ENCODE data around the gene ZNF143.
A peak's percentile ranks its signal among the peaks of the same experiment; 100 is the strongest.

Gene ZNF143

GRCh38 chr11:9461063-9461759 is 399 bp downstream of the ZNF143 start:
- Histone ChIP-seq H3K27me3 (ENCODE audit: control insufficient read depth in 3 of 3, insufficient read depth in 3 of 3, low read depth in 1 of 3, low read length in 3 of 3) (no peaks in the 10 kb centered on the region), H2AK5ac (ENCODE audit: low read depth, low read length) (peak overlapping the region; percentile 84), H3K9me3 (replicated peaks in 1 of 2; ENCODE audit: control insufficient read depth in 2 of 2, insufficient read depth in 1 of 2, low read depth in 1 of 2, low read length in 2 of 2) (no peaks in the 10 kb centered on the region), H3K9ac (ENCODE audit: low read depth, low read length, poor library complexity) (peak overlapping the region; percentile 91), H2BK12ac (ENCODE audit: low read length) (no peak overlapping the region), H3K4me2 (ENCODE audit: insufficient read depth, low read length, poor library complexity, severe bottlenecking) (peak overlapping the region; percentile 40), H4K91ac (ENCODE audit: low read depth, low read length, poor library complexity) (no peak overlapping the region), H3K23ac (ENCODE audit: low read depth, low read length, poor library complexity) (peak overlapping the region; percentile 73), H3K14ac (ENCODE audit: low read length) (peak overlapping the region; percentile 56), H2AFZ (ENCODE audit: low read length) (peak overlapping the region; percentile 82), H3K4ac (ENCODE audit: low read length) (no peak overlapping the region), H3K36me3 (replicated peaks in 1 of 2; ENCODE audit: control insufficient read depth in 2 of 2, insufficient read depth in 2 of 2, low read length in 2 of 2) (no peaks in the 10 kb centered on the region), H3K4me3 (ENCODE audit: low read length in 2 of 2) (peak overlapping the region; percentile 59 to 92), H4K8ac (ENCODE audit: low read depth, low read length) (no peak overlapping the region), H3K4me1 (ENCODE audit: control insufficient read depth in 2 of 2, insufficient read depth in 1 of 2, low read depth in 1 of 2, low read length in 2 of 2) (no peaks in the 10 kb centered on the region), H2BK120ac (ENCODE audit: low read depth, low read length) (no peak overlapping the region), H2BK15ac (ENCODE audit: low read length) (no peak overlapping the region), H3K27ac (replicated peaks; ENCODE audit: low read length) (peak overlapping the region; percentile 100), H3K18ac (ENCODE audit: low read length) (peak overlapping the region; percentile 96), H3K79me1 (ENCODE audit: low read depth, low read length) (peaks cover 4% of the 10 kb centered on the region), H2BK5ac (ENCODE audit: low read length) (peak overlapping the region; percentile 75)
- WGBS, 2 donors (ENCODE audit: extremely low coverage in 2 of 2, insufficient read length in 2 of 2, insufficient replicate concordance in 1 of 2): no CpG with 5 or more reads among the region's 57 CpGs
- DNase-seq (ENCODE audit: low spot score): peak; percentile 83

- Histone ChIP-seq H3K4me2 (ENCODE audit: insufficient read depth, low read length, poor library complexity, severe bottlenecking) (peak overlapping the region; percentile 45), H3K4me3 (ENCODE audit: low read length in 2 of 2) (peak overlapping the region; percentile 55 to 59), H2BK12ac (ENCODE audit: low read length) (no peak overlapping the region), H2AK5ac (ENCODE audit: low read depth, low read length) (no peak overlapping the region), H2AFZ (ENCODE audit: low read length) (peak overlapping the region; percentile 82), H2BK5ac (ENCODE audit: low read length) (no peak overlapping the region), H3K4ac (ENCODE audit: low read length) (no peak overlapping the region), H3K79me1 (ENCODE audit: low read depth, low read length) (peaks cover 4% of the 10 kb centered on the region), H3K27me3 (ENCODE audit: control insufficient read depth in 3 of 3, insufficient read depth in 3 of 3, low read depth in 1 of 3, low read length in 3 of 3) (no peaks in the 10 kb centered on the region), H4K8ac (ENCODE audit: low read depth, low read length) (no peak overlapping the region), H2BK15ac (ENCODE audit: low read length) (no peak overlapping the region), H3K23ac (ENCODE audit: low read depth, low read length, poor library complexity) (no peak overlapping the region), H2BK120ac (ENCODE audit: low read depth, low read length) (no peak overlapping the region), H3K9ac (ENCODE audit: low read depth, low read length, poor library complexity) (no peak overlapping the region), H3K9me3 (replicated peaks in 1 of 2; ENCODE audit: control insufficient read depth in 2 of 2, insufficient read depth in 1 of 2, low read depth in 1 of 2, low read length in 2 of 2) (no peaks in the 10 kb centered on the region), H3K27ac (replicated peaks; ENCODE audit: low read length) (peak overlapping the region; percentile 64), H3K36me3 (replicated peaks in 1 of 2; ENCODE audit: control insufficient read depth in 2 of 2, insufficient read depth in 2 of 2, low read length in 2 of 2) (no peaks in the 10 kb centered on the region), H3K18ac (ENCODE audit: low read length) (no peak overlapping the region), H4K91ac (ENCODE audit: low read depth, low read length, poor library complexity) (no peak overlapping the region), H3K14ac (ENCODE audit: low read length) (no peak overlapping the region), H3K4me1 (ENCODE audit: control insufficient read depth in 2 of 2, insufficient read depth in 1 of 2, low read depth in 1 of 2, low read length in 2 of 2) (no peaks in the 10 kb centered on the region)
- DNase-seq (ENCODE audit: low spot score): no peak
- WGBS, 2 donors (ENCODE audit: extremely low coverage in 2 of 2, insufficient read length in 2 of 2, insufficient replicate concordance in 1 of 2): no CpG with 5 or more reads among the region's 10 CpGs
Measured at GRCh38 chr11:9461760-9462134, 935 bp downstream of the ZNF143 start.

GRCh38 chr11:9462172-9462799 is 1.5 kb downstream of the ZNF143 start:
- Histone ChIP-seq H3K27me3 (ENCODE audit: control insufficient read depth in 3 of 3, insufficient read depth in 3 of 3, low read depth in 1 of 3, low read length in 3 of 3) (no peaks in the 10 kb centered on the region), H3K36me3 (replicated peaks in 1 of 2; ENCODE audit: control insufficient read depth in 2 of 2, insufficient read depth in 2 of 2, low read length in 2 of 2) (no peaks in the 10 kb centered on the region), H2AFZ (ENCODE audit: low read length) (no peak overlapping the region), H2BK15ac (ENCODE audit: low read length) (no peak overlapping the region), H2AK5ac (ENCODE audit: low read depth, low read length) (no peak overlapping the region), H3K4ac (ENCODE audit: low read length) (no peak overlapping the region), H4K8ac (ENCODE audit: low read depth, low read length) (no peak overlapping the region), H3K4me2 (ENCODE audit: insufficient read depth, low read length, poor library complexity, severe bottlenecking) (no peak overlapping the region), H2BK12ac (ENCODE audit: low read length) (no peak overlapping the region), H3K27ac (replicated peaks; ENCODE audit: low read length) (no peak overlapping the region), H4K91ac (ENCODE audit: low read depth, low read length, poor library complexity) (no peak overlapping the region), H3K14ac (ENCODE audit: low read length) (no peak overlapping the region), H3K4me1 (ENCODE audit: control insufficient read depth in 2 of 2, insufficient read depth in 1 of 2, low read depth in 1 of 2, low read length in 2 of 2) (no peaks in the 10 kb centered on the region), H3K23ac (ENCODE audit: low read depth, low read length, poor library complexity) (no peak overlapping the region), H2BK120ac (ENCODE audit: low read depth, low read length) (no peak overlapping the region), H2BK5ac (ENCODE audit: low read length) (no peak overlapping the region), H3K9me3 (replicated peaks in 1 of 2; ENCODE audit: control insufficient read depth in 2 of 2, insufficient read depth in 1 of 2, low read depth in 1 of 2, low read length in 2 of 2) (no peaks in the 10 kb centered on the region), H3K79me1 (ENCODE audit: low read depth, low read length) (peaks cover 4% of the 10 kb centered on the region), H3K9ac (ENCODE audit: low read depth, low read length, poor library complexity) (no peak overlapping the region), H3K4me3 (ENCODE audit: low read length in 2 of 2) (peak overlapping the region in 1 of 2 donors; percentile 59), H3K18ac (ENCODE audit: low read length) (no peak overlapping the region)
- no CpG with 5 or more reads among the region's 16 CpGs for WGBS, 2 donors (ENCODE audit: extremely low coverage in 2 of 2, insufficient read length in 2 of 2, insufficient replicate concordance in 1 of 2)
- no peak for DNase-seq (ENCODE audit: low spot score)

GRCh38 chr11:9462806-9463537 is 2.2 kb downstream of the ZNF143 start:
- Histone ChIP-seq H4K91ac (ENCODE audit: low read depth, low read length, poor library complexity) (no peak overlapping the region), H3K9ac (ENCODE audit: low read depth, low read length, poor library complexity) (no peak overlapping the region), H2AK5ac (ENCODE audit: low read depth, low read length) (no peak overlapping the region), H3K4me2 (ENCODE audit: insufficient read depth, low read length, poor library complexity, severe bottlenecking) (no peak overlapping the region), H3K18ac (ENCODE audit: low read length) (no peak overlapping the region), H2BK5ac (ENCODE audit: low read length) (no peak overlapping the region), H2BK12ac (ENCODE audit: low read length) (no peak overlapping the region), H2BK120ac (ENCODE audit: low read depth, low read length) (no peak overlapping the region), H2AFZ (ENCODE audit: low read length) (no peak overlapping the region), H3K27ac (replicated peaks; ENCODE audit: low read length) (no peak overlapping the region), H3K23ac (ENCODE audit: low read depth, low read length, poor library complexity) (no peak overlapping the region), H3K9me3 (replicated peaks in 1 of 2; ENCODE audit: control insufficient read depth in 2 of 2, insufficient read depth in 1 of 2, low read depth in 1 of 2, low read length in 2 of 2) (no peaks in the 10 kb centered on the region), H3K36me3 (replicated peaks in 1 of 2; ENCODE audit: control insufficient read depth in 2 of 2, insufficient read depth in 2 of 2, low read length in 2 of 2) (no peaks in the 10 kb centered on the region), H3K27me3 (ENCODE audit: control insufficient read depth in 3 of 3, insufficient read depth in 3 of 3, low read depth in 1 of 3, low read length in 3 of 3) (no peaks in the 10 kb centered on the region), H3K4me3 (ENCODE audit: low read length in 2 of 2) (no peak overlapping the region), H3K79me1 (ENCODE audit: low read depth, low read length) (peaks cover 4% of the 10 kb centered on the region), H4K8ac (ENCODE audit: low read depth, low read length) (no peak overlapping the region), H2BK15ac (ENCODE audit: low read length) (no peak overlapping the region), H3K4me1 (ENCODE audit: control insufficient read depth in 2 of 2, insufficient read depth in 1 of 2, low read depth in 1 of 2, low read length in 2 of 2) (no peaks in the 10 kb centered on the region), H3K4ac (ENCODE audit: low read length) (no peak overlapping the region), H3K14ac (ENCODE audit: low read length) (no peak overlapping the region)
- no peak for DNase-seq (ENCODE audit: low spot score)
- no CpG with 5 or more reads among the region's 8 CpGs for WGBS, 2 donors (ENCODE audit: extremely low coverage in 2 of 2, insufficient read length in 2 of 2, insufficient replicate concordance in 1 of 2)
